Endodermal cell (in vitro differentiated cells): ENCODE measurements around the gene MYRIP. TPM values are rescaled to one million over a fixed set of nuclear protein-coding genes. Genes with fewer than 3 reads are reported as not detected.

Source experiments
- DNase-seq: peaks from one replicate; pipeline ENCODE4 v3.0.0-alpha.2; 2017
- H3K27ac ChIP-seq: 2 replicates; pipeline ENCODE4 v1.5.1; 2013; ENCODE audit warnings: mild to moderate bottlenecking, low read depth, low read length, moderate library complexity
- H3K27me3 ChIP-seq: 2 replicates; pipeline ENCODE4 v1.6.1; 2013; ENCODE audit warnings: mild to moderate bottlenecking, low read length, moderate library complexity; ENCODE audit not compliant: insufficient read depth, control insufficient read depth, poor library complexity, severe bottlenecking
- H3K36me3 ChIP-seq: 2 replicates; pipeline ENCODE4 v1.7.0; 2013; ENCODE audit warnings: mild to moderate bottlenecking, low read length, moderate library complexity; ENCODE audit not compliant: control insufficient read depth, insufficient read depth
- H3K4me1 ChIP-seq: one replicate; pipeline ENCODE4 v1.7.0; 2013; ENCODE audit warnings: low read length; ENCODE audit not compliant: control insufficient read depth, insufficient read depth
- H3K4me3 ChIP-seq: 2 replicates; pipeline ENCODE4 v1.5.1; 2013; ENCODE audit warnings: mild to moderate bottlenecking, low read length, moderate library complexity
- H3K9ac ChIP-seq: 2 replicates; pipeline ENCODE4 v1.6.1; 2013; ENCODE audit warnings: mild to moderate bottlenecking, low read length, moderate library complexity; ENCODE audit not compliant: poor library complexity, severe bottlenecking; ENCODE audit errors: extremely low read depth
- H3K9me3 ChIP-seq: 2 replicates; pipeline ENCODE4 v1.6.1; 2013; ENCODE audit warnings: mild to moderate bottlenecking, low read length, moderate library complexity; ENCODE audit not compliant: control insufficient read depth
- H3K27ac Mint-ChIP-seq: 2 replicates; pipeline ENCODE4 v1.8.0; 2020; ENCODE audit warnings: mixed read lengths
- H3K27me3 Mint-ChIP-seq: 2 replicates; pipeline ENCODE4 v1.8.0; 2021; ENCODE audit warnings: mild to moderate bottlenecking, mixed read lengths; ENCODE audit not compliant: insufficient read depth
- H3K36me3 Mint-ChIP-seq: 2 replicates; pipeline ENCODE4 v1.8.0; 2020; ENCODE audit warnings: low read depth, mixed read lengths
- H3K4me1 Mint-ChIP-seq: 2 replicates; pipeline ENCODE4 v1.8.0; 2020; ENCODE audit warnings: mixed read lengths
- H3K4me3 Mint-ChIP-seq: 2 replicates; pipeline ENCODE4 v1.8.0; 2020; ENCODE audit warnings: mild to moderate bottlenecking, moderate library complexity, mixed read lengths
- H3K9me3 Mint-ChIP-seq: 2 replicates; pipeline ENCODE4 v1.8.0; 2020; ENCODE audit warnings: mild to moderate bottlenecking, mixed read lengths
- whole genome bisulfite sequencing, 2 experiments: methylation state at CpG; one replicate each; pipeline versions ENCODE4 v1.1.5 to v1.1.7; 2013; ENCODE audit warnings: missing lambda C conversion rate in 2 of 2, mixed read lengths in 1 of 2; ENCODE audit not compliant: insufficient coverage in 1 of 2, insufficient read length in 1 of 2; 5-methylcytosine and 5-hydroxymethylcytosine counted together
- total RNA-seq, 2 donors: library from RNA; stranded (reverse); fragmentation: NEBNext Ultra II Directional in 1 of 2; extraction: Animal tissue kit (Norgen Biotek cat#: 25700) in 1 of 2; gene quantifications; 2 replicates in 1 of 2; 3 replicates in 1 of 2; pipeline ENCODE4 v1.2.1, GENCODE V29; 2021
- TF ChIP-seq, protein P1 (sequence below): fragments of 200-600 bp; sonication (generic); conservative IDR thresholded peaks from 2 replicates; pipeline ENCODE4 v1.5.0; 2021; ENCODE audit warnings: antibody characterized with exemption, mild to moderate bottlenecking

Gene MYRIP
- total RNA-seq, 2 donors from 2014 or later, result 4.3 to 4.6 TPM

DNA sequence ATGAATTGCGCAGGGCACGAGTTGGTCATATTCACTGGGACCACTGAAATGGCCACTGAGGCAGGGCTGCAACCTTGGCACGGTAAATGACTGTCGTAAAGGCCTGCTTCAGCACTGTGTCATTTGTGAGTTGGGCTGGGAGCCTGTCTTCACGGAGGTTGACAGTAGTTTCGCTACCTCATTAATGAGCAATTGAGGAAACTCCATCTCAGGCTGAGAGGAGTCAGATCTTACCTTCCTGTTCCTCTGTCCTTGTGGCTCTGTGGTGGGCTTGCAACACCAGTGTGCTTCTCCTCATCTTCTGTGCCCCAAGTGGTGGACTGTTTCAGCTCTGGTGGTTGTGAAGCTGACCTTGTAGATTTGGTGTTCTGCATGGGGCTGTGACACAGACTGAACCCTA, 420.0 kb downstream of the MYRIP start:
- no peak for DNase-seq
- Histone ChIP-seq H3K36me3 (no peaks in the 10 kb centered on the region), H3K27ac (no peak overlapping the region), H3K9ac (no peak overlapping the region), H3K9me3 (no peaks in the 10 kb centered on the region), H3K27me3 (no peaks in the 10 kb centered on the region), H3K4me3 (no peak overlapping the region), H3K4me1 (no peaks in the 10 kb centered on the region)
- no peaks in the 10 kb centered on the region for H3K27me3 Mint-ChIP-seq
- no peaks in the 10 kb centered on the region for H3K4me1 Mint-ChIP-seq
- H3K9me3 Mint-ChIP-seq, result no peaks in the 10 kb centered on the region
- H3K27ac Mint-ChIP-seq, result no peak overlapping the region
- H3K4me3 Mint-ChIP-seq, result no peak overlapping the region
- WGBS, 2 experiments, result 93 to 100% methylated on average over 6 of the region's 6 CpGs
- H3K36me3 Mint-ChIP-seq, result no peaks in the 10 kb centered on the region
- TF ChIP-seq, protein P1, sequence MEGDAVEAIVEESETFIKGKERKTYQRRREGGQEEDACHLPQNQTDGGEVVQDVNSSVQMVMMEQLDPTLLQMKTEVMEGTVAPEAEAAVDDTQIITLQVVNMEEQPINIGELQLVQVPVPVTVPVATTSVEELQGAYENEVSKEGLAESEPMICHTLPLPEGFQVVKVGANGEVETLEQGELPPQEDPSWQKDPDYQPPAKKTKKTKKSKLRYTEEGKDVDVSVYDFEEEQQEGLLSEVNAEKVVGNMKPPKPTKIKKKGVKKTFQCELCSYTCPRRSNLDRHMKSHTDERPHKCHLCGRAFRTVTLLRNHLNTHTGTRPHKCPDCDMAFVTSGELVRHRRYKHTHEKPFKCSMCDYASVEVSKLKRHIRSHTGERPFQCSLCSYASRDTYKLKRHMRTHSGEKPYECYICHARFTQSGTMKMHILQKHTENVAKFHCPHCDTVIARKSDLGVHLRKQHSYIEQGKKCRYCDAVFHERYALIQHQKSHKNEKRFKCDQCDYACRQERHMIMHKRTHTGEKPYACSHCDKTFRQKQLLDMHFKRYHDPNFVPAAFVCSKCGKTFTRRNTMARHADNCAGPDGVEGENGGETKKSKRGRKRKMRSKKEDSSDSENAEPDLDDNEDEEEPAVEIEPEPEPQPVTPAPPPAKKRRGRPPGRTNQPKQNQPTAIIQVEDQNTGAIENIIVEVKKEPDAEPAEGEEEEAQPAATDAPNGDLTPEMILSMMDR, result no peak

DNA sequence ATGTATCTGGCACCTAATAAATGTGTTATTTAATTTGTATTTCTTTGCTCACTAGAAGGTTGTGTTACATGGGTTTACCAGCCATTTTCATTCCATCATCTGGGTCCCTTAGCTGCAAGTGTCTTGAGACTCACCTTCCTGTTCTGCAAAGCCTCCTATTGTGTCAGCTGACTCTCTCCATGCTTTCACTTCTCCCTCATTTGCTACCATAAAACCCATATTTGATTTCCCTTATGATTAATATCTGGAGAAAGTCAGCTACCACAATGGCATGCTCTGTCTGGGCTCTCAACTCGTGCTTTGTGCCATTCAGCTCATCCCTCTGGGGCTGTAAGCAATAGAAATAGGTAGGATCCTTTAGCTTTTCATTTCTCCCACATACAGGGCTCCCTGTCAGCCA, 420.6 kb downstream of the MYRIP start:
- no peak overlapping the region for H3K27ac ChIP-seq
- H3K36me3 Mint-ChIP-seq, result peaks cover under 1% of the 10 kb centered on the region
- TF ChIP-seq, protein P1, result no peak
- no peaks in the 10 kb centered on the region for H3K27me3 ChIP-seq
- no peaks in the 10 kb centered on the region for H3K36me3 ChIP-seq
- no peak overlapping the region for H3K9ac ChIP-seq
- H3K4me1 ChIP-seq, result no peaks in the 10 kb centered on the region
- H3K4me1 Mint-ChIP-seq, result no peaks in the 10 kb centered on the region
- no peak overlapping the region for H3K4me3 Mint-ChIP-seq
- no peaks in the 10 kb centered on the region for H3K9me3 Mint-ChIP-seq
- no peaks in the 10 kb centered on the region for H3K27me3 Mint-ChIP-seq
- WGBS, 2 experiments, result 79% methylated on average over 1 of the region's 1 CpG; no CpG with 5 or more reads in 1 of the 2 experiments
- no peak overlapping the region for H3K4me3 ChIP-seq
- DNase-seq, result no peak
- no peak overlapping the region for H3K27ac Mint-ChIP-seq
- no peaks in the 10 kb centered on the region for H3K9me3 ChIP-seq

DNA sequence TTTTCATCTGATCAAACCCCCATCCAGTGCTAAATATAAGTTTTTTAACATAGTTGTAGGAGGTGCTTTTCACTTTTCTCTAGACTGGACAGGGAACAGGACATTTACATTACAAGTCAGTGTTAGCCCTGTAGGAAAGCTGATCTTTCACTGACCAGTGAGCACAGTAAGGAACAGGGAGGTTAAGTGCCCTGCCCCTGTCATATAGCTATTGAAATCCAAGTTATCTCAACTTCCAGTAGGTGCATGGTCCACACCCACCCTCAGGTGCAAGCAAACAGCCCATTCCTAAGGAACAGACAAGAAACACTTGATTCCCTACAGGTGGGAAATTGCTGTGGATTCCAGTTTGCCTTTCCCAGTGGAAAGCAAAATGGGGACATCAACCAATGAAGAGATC, 421.0 kb downstream of the MYRIP start:
- no peaks in the 10 kb centered on the region for H3K27me3 ChIP-seq
- no peaks in the 10 kb centered on the region for H3K9me3 Mint-ChIP-seq
- H3K4me3 Mint-ChIP-seq, result no peak overlapping the region
- H3K9me3 ChIP-seq, result no peaks in the 10 kb centered on the region
- no peaks in the 10 kb centered on the region for H3K4me1 Mint-ChIP-seq
- H3K4me1 ChIP-seq, result no peaks in the 10 kb centered on the region
- H3K36me3 ChIP-seq, result no peaks in the 10 kb centered on the region
- H3K27ac ChIP-seq, result no peak overlapping the region
- H3K36me3 Mint-ChIP-seq, result peaks cover 2% of the 10 kb centered on the region
- no peak for DNase-seq
- H3K4me3 ChIP-seq, result no peak overlapping the region
- H3K9ac ChIP-seq, result no peak overlapping the region
- H3K27me3 Mint-ChIP-seq, result no peaks in the 10 kb centered on the region
- TF ChIP-seq, protein P1, result no peak
- no peak overlapping the region for H3K27ac Mint-ChIP-seq
